Uterus (tissue), 4 donors: ENCODE measurements around the gene DIAPH2. TPM values are rescaled to one million over a fixed set of nuclear protein-coding genes. Genes with fewer than 3 reads are reported as not detected.

Experiments
- DNase-seq, 2 donors: peaks; one replicate each; pipeline ENCODE4 v3.0.0-alpha.2; 2019 to 2020
- H3K27ac ChIP-seq, 2 donors: fragments of 200-600 bp; sonication (generic); 1 replicate in 1 of 2; 2 replicates in 1 of 2; pipeline ENCODE4 v1.5.1; 2016 to 2018
- H3K27me3 ChIP-seq, 2 donors: fragments of 200-600 bp; sonication (generic); one replicate each; pipeline ENCODE4 v1.5.1; 2018 to 2019; ENCODE audit warnings: control low read depth in 1 of 2
- H3K36me3 ChIP-seq, 2 donors: fragments of 200-600 bp; sonication (generic); one replicate each; pipeline ENCODE4 v1.5.1; 2019; ENCODE audit warnings: control low read depth in 1 of 2
- H3K4me1 ChIP-seq, 2 donors: fragments of 200-600 bp; sonication (generic); one replicate each; pipeline ENCODE4 v1.5.1; 2018 to 2019; ENCODE audit warnings: control low read depth in 1 of 2
- H3K4me3 ChIP-seq, 2 donors: fragments of 200-600 bp; sonication (generic); 1 replicate in 1 of 2; 2 replicates in 1 of 2; pipeline ENCODE4 v1.5.1; 2018 to 2019; ENCODE audit warnings: mild to moderate bottlenecking in 1 of 2
- H3K9me3 ChIP-seq, 2 donors: fragments of 200-600 bp; sonication (generic); one replicate each; pipeline ENCODE4 v1.5.1; 2019; ENCODE audit warnings: control low read depth in 1 of 2
- CTCF ChIP-seq, 4 experiments: fragments of 200-600 bp in 2 of 4; fragments of 450-650 bp in 2 of 4; sonication (generic) in 2 of 4; IDR thresholded peaks; one replicate each; pipeline ENCODE4 v1.5.1; 2016 to 2019; ENCODE audit warnings: antibody characterized with exemption in 4 of 4, mild to moderate bottlenecking in 2 of 4, moderate library complexity in 1 of 4
- POLR2A ChIP-seq, 2 donors: fragments of 450-650 bp; IDR thresholded peaks; one replicate each; pipeline ENCODE4 v1.6.1; 2016; ENCODE audit warnings: antibody characterized with exemption in 2 of 2, mild to moderate bottlenecking in 1 of 2, moderate library complexity in 1 of 2
- intact Hi-C: fragments of 100-400 bp; cut with DNase I; formaldehyde crosslinking; loops from one replicate; pipeline ENCODE4 v1.15.1; 2023; ENCODE audit warnings: low total_unique reads
- total RNA-seq, 4 donors: library from RNA; depleted of rRNA in 3 of 4; stranded (reverse); fragments of >200 nt in 3 of 4; gene quantifications; one replicate each; pipeline versions ENCODE4 v1.1.0 to v1.2.4, GENCODE V29; 2014 to 2023
- donor health status: DM: yes; HTN: yes; CAD: no.

The DIAPH2 gene
- total RNA-seq = 10 to 100 TPM; 16.7 to 41.5 (median 30.3) TPM

- peak; percentile 63 to 66 for DNase-seq
- TF ChIP-seq POLR2A (IDR thresholded peaks at IDR 0.05) (peak; percentile 19 to 27), CTCF (IDR thresholded peaks at IDR 0.05) (peak in 2 of 4 experiments; percentile 3 to 7)
- H3K4me1 ChIP-seq = no peaks in the 10 kb centered on the region
- no peaks in the 10 kb centered on the region for H3K36me3 ChIP-seq
- intact Hi-C loops = no loop called here
- H3K27me3 ChIP-seq = no peaks in the 10 kb centered on the region
- no peaks in the 10 kb centered on the region for H3K9me3 ChIP-seq
- H3K4me3 ChIP-seq = peak within 1 kb of the TSS; percentile 55 to 58
- peak within 1 kb of the TSS; percentile 79 to 84 for H3K27ac ChIP-seq
These were observed at the start of gene DIAPH2 for GRCh38 chrX:96684339-96685209. DIAPH2 (plus strand) TSS chrX:96684842.

- no peak overlapping the region for H3K4me3 ChIP-seq
- H3K27me3 ChIP-seq = no peaks in the 10 kb centered on the region
- no peak for DNase-seq
- TF ChIP-seq CTCF (IDR thresholded peaks at IDR 0.05) (no peak), POLR2A (IDR thresholded peaks at IDR 0.05) (no peak)
- H3K27ac ChIP-seq = no peak overlapping the region
- intact Hi-C loops = no loop called here
- no peaks in the 10 kb centered on the region for H3K9me3 ChIP-seq
- no peaks in the 10 kb centered on the region for H3K4me1 ChIP-seq
- H3K36me3 ChIP-seq = no peaks in the 10 kb centered on the region
These were observed 34.6 kb upstream of the DIAPH2 start for GRCh38 chrX:96650023-96650422.

DNA sequence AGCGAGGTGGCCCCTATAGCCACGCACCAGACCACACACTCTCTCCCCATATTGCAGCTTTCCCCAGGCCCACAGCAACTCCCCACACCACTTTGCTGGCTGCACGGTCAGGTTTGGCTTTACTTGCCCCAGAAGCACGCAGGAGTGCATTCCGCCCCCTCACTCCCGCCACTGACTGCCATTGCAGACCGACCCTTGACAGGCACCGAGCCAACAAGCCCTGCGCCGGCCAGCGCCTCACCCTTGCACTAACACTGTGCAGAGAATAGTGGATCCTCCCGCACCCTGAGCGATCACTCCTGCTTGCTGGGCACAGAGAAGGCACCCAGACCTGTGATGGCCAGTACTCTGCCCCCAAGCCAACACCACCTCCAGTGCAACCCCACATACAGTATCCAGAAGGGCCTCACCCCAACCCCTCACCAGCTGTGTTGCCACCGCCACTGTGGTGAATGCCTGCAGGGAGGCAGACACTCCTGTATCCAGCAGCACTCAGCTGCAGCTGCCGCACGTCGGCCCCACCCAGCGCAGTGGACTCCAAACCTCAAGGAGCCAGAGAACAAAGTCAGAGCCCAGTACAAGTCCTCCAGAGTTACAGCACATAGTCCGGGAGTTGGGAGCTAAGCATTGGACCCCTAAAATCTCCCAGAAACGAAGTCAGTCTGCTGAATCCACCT is 28.6 kb upstream of the DIAPH2 start:
- Histone ChIP-seq H3K4me1 (no peaks in the 10 kb centered on the region), H3K36me3 (no peaks in the 10 kb centered on the region), H3K9me3 (no peaks in the 10 kb centered on the region), H3K27me3 (no peaks in the 10 kb centered on the region), H3K4me3 (no peak overlapping the region), H3K27ac (no peak overlapping the region)
- intact Hi-C loops = no loop called here
- TF ChIP-seq CTCF (IDR thresholded peaks at IDR 0.05) = no peak
- TF ChIP-seq POLR2A (IDR thresholded peaks at IDR 0.05) = no peak
- no peak for DNase-seq

DNA sequence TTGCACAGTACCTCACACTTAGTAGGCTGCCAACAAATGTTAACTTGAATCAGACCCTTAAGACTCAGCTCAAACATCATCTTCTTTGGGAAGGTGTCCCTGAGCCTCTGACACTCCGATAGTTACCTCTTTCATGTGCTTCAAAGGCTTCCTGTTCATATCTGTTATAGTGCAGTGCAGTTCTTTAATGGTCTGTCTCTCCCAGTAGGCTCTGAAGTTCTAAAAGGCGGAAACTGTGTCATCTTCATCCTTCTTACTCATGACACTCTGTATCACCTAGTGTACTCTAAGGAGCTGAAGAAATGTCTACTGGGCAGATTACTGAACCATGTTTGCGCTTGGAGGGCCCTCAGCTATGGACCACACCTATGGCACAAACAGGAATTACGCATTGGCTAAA is 2.1 kb upstream of the DIAPH2 start:
- Histone ChIP-seq H3K27me3 (no peaks in the 10 kb centered on the region), H3K36me3 (no peaks in the 10 kb centered on the region), H3K4me3 (no peak overlapping the region), H3K27ac (no peak overlapping the region), H3K9me3 (no peaks in the 10 kb centered on the region), H3K4me1 (no peaks in the 10 kb centered on the region)
- DNase-seq = no peak
- TF ChIP-seq POLR2A (IDR thresholded peaks at IDR 0.05) = no peak
- no peak for TF ChIP-seq CTCF (IDR thresholded peaks at IDR 0.05)
- intact Hi-C loops = no loop called here

DNA sequence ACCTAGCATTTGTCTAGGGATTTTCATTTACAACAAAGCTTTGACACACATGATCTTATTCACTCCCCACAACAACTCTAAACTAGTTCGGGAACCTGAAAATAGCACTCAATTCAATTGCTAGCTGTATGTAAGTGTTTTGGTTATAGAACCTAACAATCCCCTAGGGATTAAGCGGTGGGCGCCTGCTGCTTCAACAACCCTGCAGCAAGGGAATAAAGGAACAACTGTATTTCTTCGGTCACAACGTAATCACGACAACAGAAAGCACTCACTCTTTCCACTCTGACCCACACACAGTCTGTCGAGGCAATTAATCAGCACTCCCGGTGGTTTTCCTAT is 674 bp upstream of the DIAPH2 start:
- no peak for DNase-seq
- H3K4me3 ChIP-seq = peak overlapping the region; percentile 55 to 58
- intact Hi-C loops = no loop called here
- no peaks in the 10 kb centered on the region for H3K4me1 ChIP-seq
- no peaks in the 10 kb centered on the region for H3K27me3 ChIP-seq
- H3K9me3 ChIP-seq = no peaks in the 10 kb centered on the region
- no peaks in the 10 kb centered on the region for H3K36me3 ChIP-seq
- H3K27ac ChIP-seq = peak overlapping the region in 1 of 2 donors; percentile 84
- TF ChIP-seq POLR2A (IDR thresholded peaks at IDR 0.05) = no peak
- no peak for TF ChIP-seq CTCF (IDR thresholded peaks at IDR 0.05)
